GM18511 (cell line): ENCODE data around the gene ANP32A.
"Not testable (repeated sequence)": the region's sequence is repeated elsewhere in the genome, so short reads cannot be mapped to it uniquely, and the experiment has no call there.

Source experiments
- ATAC-seq: cut with Tn5 transposase; IDR thresholded peaks from one replicate; pipeline ENCODE4 v1.9.1; 2021; ENCODE audit warnings: mild to moderate bottlenecking, moderate library complexity; ENCODE audit not compliant: unreplicated experiment

ANP32A gene

DNA sequence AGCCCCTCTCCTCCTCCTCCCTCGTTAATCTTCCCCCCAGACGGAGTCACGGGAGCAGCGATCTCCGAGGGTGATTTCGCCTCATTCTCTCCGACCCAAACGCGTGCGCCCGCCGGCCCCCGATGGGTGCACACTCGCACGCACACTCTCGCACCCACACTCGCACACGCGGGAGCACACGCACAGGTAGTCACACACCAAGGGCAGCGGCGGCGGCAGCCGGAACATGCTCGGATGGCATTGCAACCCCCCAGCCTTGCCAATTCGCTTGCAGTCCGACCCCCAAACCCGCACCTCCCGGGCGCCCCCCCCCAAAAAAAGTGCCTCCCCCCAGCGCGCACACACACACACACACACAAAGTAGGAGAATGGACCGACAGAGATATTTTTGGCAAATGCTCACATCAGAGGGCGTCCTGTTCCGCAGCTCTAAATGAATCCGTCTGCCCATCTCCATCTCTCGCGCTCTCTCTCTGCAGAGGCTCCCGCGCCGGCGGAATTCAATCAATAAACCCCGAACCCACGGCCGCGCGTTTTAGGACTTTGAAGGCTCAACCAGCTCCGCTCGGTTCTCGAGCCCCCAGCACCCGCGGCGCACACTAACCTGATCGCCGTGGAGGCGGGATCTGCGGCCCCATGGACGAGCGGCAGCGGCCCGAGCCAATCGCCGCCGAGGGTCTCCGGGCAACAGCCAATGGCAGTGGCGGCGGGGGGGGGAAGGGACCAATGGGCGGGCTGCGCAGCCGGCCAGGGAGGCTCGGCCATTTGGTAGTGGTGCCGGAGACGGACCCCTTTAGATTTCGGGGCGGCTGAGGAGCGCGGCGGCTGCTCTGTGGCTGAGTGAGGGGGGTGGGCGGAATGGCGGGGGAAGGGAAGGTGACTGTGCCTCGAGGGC lies at the start of gene ANP32A:
Gene ANP32A, minus strand, starts transcription at position 601 of the 895 bp plus-strand sequence. Its CDS starts 144 bp downstream, at position 457.
- ATAC-seq: peak; percentile 60

DNA sequence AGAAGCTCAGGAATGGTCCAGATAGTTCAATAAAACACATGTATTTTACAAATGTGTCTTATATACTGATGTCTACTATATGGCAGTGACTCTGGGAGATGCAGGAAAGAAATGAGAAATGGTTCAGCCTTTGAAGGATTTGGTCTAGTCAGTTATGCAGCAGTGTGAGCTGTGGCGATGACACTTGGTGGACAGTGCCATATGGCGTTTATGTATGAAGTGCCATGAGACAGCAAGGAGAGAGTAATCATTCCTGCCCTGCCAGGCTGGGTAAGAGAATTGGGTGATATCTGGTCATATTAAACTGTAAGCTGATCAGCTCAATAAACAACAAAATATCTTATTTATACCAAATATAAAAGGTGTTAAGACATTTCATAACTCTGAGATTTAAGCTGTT lies 47.6 kb upstream of the ANP32A start:
- no peak for ATAC-seq

DNA sequence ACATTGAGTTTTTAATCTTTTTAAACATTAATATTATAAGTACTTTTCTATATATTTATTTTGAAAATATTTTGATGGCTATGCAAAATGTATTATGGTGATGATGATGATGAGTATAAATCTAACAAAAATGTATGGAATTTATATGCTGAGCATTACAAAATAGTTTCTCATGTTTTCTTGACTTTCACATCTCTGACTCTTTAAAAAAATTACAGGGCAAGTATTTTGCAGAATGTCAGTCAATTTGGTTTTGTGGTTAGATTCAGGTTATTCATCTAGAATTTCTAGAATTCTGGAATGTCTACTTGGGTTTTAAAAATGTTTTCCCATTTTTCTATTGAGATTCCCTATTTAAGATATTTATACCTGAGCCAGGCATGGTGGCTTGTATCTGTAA lies 41.7 kb upstream of the ANP32A start:
- no peak for ATAC-seq

DNA sequence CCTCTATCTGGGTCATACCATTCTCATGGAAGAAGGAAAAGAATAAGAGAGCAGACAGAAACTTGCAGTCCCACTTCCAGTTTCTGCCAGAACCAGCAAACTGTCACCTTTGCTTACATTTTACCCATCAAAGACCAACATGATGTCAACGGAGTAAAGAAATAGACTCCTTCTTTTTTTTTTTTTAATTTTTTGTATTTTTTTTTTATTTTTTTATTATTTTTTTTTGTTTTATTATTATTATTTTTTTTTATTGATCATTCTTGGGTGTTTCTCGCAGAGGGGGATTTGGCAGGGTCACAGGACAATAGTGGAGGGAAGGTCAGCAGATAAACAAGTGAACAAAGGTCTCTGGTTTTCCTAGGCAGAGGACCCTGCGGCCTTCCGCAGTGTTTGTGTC lies 38.0 kb upstream of the ANP32A start:
- ATAC-seq: not testable (repeated sequence)

DNA sequence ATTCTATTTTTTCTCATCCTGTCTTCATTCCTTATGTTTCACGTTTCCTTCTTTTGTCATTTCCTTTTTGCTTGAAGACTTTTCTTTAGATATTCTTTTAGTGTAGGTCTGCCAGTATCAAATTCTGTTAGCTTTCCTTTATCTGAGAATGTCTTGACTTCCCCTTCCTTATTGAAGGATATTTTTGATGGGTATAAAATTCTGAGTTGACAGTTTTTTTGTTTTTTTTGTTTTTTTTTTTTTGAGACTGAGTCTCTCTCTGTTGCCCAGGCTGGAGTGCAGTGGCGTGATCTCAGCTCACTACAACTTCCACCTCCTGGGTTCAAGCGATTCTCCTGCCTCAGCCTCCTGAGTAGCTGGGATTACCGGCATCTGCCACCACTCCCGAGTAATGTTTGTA lies 36.7 kb upstream of the ANP32A start:
- ATAC-seq: not testable (repeated sequence)

DNA sequence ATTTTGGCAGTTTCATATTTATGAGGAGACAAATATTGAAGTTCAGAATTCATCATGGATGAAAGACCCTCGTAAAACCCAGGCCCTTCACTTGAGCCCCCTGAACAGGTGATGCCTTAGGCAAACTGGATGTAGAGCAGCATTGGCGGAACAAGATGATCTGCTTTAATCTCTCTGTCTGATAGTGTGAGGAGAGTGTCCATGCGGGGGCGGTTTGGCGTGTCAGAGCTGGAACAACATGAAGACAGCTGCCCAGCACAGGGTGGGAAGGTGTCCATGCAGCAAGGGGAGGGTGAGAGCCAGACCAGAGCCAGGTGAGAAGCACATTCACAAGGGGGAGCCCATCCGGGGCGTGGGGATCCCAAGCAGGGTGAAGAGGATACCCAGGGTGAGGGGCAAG lies 31.8 kb upstream of the ANP32A start:
- ATAC-seq: no peak

DNA sequence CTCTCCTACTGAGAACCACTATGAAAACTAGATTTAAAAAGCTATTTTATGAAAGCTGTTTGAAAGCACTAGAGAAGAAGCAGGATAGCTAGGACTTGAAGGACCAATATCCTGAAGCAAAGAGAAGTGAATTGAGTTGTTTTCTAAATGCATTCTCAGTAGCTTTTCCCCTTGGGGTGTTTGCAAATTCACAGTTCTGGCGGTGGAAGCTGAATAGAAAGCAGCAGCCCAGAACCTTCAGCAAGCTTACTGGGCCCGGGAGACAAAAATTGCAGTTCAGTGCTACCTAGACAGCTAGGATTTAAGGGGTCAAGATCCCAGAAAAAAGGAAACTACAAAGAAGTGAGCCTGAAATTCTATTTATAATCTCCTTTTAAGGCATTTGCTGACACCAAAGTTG lies 31.3 kb upstream of the ANP32A start:
- ATAC-seq: no peak

DNA sequence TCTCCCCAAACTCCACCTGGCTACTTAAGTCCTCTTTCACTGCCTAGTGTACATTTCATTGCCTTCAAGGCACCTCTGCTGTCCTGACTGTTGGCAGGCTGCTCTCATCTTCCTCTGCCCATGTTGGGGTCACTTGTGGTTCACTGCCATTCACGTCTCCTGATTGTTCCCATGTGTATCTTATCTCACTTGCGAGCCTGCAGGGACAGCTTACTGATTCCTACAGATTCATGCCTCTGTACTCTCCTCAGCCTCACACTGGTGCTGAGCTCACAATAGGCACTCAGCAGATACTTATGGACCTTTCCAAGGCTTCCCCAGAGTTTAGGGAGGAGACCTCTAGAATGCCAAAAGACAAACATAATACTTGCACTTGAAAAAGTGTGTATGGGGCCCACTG lies 28.8 kb upstream of the ANP32A start:
- no peak for ATAC-seq

DNA sequence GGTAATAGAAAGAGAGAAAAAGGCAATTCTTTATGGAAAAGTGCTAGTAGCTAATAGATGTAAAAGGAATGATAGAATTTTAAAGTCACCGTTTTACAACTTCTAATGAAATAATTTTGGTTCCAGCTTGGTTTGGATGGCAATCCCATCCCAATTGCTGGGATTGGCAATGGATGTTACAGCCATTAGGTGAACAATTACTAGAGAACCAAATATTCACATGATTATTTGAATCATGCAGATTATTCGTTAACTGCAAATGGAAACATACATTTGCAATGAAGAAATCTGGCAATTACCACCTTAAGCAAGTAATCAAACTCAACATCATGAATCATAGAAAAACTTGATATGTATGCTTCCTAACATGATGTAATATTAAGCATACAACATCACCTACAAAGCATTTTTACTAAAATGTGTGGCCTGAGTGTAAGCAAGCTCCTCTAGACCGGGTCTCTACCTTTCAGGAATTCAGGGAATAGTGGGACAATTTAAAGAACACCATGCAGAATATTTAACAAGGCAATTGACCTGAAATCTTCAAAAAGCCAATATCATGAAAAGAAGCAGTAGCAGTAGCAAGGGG lies 26.2 kb upstream of the ANP32A start:
- ATAC-seq: no peak

DNA sequence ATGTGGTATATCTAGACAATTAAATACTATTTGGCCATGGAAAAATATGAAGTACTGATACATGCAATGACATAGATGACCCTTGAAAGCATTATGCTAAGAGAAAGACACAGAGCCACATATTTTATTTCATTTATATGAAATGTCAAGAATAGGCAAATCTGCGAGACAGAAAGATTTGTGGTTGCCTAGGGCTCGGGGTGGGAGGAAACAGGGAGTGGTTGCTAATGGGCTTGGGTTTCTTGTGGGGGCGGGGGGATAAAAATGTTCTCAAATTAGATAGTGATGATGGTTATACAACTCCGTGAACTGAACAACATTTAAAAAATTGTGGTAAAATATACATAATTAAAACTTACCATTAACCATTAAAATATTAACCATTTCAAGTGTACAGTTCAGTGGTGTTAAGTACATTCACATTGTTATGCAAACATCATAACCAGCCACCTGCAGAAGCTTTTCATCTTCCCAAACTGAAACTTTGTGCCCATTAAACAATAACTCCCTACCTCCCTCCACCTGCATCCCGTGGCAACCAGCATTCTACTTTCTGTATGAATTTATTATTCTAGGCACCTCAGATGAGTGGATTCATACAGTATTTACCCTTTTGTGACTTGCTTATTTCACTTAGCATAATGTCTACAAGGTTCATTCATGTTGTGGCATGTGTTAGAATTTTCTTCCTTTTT lies 24.3 kb upstream of the ANP32A start:
- ATAC-seq: no peak

DNA sequence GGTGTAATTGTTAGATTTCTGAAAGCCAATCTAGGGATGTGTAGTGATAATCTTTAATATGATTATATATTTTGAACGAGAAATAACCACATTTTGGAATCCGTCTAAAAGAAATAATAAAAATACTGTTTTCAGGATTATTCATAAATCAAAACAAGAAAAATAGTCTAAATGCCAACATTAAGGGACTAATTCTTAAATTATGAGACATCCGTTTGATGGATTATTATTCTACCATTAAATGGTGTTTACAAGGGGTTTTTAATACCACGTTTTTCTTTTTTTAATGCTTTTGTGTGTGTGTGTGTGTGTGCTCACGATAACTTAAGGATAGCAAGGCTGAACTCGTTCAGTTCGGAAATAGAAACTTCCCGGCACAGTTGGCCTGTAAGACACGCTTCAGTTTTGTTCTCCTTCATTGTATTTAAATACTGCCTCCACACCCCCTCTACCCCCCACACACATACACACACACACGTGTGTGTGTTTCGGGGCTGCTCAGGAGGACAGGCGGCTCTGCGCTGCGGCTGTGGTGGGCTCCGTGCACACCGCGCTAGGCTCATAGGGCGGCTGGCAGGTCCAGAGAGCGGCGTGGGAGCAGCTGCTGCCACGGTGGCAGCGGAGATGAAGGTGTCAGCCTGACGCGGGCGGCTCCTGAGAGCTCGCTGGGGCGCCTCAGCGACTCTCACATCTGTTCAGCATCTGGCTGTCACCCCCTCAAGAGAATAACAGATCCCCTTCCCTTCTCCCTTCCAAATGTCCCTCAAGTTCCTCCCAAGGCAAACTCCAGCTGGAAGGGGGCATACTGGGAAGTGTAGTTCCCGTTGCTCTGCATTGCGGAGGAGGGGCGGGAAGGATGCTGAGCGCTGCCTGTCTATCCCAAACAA lies 23.0 kb upstream of the ANP32A start:
- ATAC-seq: no peak

DNA sequence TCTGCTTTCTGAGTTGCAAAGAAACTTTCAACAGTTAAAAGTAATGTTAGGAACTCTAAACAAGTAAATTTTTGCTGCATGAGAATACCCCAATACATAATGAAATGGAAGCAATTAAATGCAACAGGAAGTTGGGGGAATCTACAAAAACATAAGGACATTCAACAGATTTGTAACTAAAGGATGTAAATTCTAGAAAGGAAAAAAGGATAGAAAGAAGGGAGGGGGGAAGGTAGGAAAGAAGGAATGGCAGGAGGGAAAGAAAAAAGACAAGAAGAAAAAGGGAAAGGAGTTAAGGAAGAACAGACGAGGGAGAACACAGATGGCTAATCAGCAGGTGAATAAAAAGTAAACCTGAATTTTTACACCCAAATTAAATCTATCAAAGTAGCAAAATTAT lies 22.3 kb upstream of the ANP32A start:
- no peak for ATAC-seq

DNA sequence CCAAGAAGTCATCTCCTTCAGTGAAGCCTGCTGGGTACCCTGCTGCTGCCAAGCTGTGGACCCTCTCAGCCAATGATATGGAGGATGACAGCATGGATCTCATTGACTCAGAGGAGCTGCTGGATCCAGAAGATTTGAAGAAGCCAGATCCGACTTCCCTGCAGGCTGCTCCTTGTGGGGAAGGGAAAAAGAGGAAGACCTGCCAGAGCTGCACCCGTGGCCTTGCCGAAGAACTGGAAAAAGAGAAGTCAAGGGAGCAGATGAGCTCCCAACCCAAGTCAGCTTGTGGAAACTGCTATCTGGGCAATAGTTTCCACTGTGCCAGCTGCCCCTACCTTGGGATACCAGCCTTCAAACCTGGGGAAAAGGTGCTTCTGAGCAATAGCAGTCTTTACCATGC lies 13.7 kb upstream of the ANP32A start:
- ATAC-seq: no peak

DNA sequence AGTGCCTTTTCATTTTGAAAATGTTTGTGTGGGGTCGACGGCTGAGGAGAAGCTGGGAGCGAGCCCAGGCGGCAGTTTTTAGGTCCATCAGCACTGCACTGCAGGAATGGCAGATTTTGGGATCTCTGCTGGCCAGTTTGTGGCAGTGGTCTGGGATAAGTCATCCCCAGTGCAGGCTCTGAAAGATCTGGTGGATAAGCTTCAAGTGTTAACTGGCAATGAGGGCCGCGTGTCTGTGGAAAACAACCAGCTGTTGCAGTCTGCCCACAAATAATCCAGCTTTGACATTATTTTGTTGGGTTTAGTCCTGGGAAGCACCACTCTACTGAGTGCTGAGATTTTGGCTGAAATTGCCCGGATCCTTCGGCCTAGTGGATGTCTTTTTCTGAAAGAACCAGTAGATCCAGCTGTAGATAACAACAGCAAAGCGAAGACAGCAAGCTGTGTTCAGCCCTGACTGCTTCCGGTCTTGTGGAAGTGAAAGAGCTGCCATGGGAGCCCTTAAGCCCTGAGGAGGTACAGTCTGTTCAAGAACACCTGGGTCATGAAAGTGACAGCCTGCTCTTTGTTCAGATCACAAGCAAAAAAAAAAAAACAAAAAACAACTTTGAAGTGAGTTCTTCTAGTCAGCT lies 13.1 kb upstream of the ANP32A start:
- ATAC-seq: no peak

DNA sequence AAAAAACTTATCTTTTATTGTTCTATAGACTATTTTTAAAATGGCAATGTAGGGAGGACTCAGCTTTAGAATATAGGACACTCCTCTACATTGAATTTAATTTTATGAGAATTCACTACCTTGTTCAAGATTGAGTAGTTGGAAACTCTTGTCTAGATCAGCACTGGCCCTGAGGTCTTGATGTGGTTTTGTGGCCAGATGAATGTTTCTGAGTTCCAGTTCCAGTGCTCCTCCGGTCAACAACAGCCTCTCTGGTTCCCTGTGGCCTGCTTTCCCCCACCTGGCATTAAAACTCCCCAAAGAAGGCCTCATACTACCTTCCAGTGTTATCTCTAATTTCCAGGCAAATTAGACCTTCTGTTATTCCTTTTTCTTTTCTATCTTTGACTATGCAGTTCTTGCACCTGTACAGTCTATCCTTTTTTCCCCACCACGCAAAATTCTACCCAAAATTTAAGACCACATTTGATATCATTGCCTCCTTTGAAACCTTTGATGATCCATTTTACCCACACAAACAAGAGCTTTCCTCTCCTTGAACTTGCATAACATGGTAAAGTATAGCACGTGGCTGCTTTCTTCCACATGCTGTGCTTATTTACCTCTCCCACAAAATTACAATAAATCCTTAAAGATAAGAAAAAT lies 9.6 kb upstream of the ANP32A start:
- no peak for ATAC-seq

DNA sequence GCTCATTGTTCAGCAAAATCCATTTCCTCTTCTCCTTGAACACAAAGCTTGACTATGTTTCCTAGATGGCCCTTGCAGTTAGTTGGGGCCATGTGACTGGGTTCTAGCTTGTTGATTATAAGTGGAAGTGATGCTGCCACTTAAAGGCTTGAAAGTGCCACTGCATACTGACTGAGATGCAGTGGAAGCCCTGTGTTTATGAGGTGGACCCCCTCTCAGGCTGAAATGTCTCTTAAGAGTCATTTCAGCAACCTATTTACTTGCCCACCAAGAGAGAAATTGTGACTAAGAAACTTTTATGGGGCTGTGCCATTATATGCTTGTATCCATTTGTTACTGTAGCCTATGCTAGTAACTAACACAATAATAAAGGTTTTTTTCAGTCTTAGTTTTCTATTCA lies 8.4 kb upstream of the ANP32A start:
- ATAC-seq: no peak

DNA sequence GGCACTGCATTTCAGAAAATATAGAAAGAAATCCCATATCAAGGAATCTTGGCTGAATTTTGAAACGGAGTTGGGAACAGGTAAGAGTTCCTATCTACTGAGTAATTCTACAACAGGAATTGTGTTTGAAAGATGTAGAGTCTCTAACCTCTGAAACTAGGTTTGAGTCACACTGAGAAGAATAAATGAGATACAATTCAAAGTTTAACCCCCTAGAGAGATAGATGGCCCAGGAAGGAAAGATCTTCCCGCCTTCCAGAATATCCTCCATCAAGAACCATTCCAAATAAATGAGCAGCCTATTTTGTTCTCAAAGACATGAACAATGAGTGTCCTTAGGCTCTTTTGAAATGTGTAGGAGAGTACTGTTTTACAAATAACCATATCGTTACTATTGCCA lies 2.9 kb upstream of the ANP32A start:
- no peak for ATAC-seq

DNA sequence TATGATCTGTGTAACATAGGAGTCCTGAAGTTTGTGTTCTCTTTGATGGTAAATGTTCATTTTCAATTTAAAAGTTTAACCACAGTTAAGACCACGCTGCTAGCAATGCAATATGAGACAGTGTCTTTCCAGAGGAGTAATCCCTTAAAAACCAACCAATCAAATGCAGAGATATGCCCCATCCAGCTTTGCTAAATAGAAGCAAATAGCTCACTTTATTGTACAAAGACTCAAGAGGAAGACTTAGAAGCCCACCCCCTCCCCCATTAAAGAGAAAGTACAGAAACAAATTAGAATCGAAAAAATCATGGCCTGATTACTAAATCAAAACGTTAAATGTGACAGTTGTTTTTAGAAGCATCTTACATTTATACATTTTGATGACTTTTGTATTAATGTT lies 2.1 kb upstream of the ANP32A start:
- ATAC-seq: no peak

DNA sequence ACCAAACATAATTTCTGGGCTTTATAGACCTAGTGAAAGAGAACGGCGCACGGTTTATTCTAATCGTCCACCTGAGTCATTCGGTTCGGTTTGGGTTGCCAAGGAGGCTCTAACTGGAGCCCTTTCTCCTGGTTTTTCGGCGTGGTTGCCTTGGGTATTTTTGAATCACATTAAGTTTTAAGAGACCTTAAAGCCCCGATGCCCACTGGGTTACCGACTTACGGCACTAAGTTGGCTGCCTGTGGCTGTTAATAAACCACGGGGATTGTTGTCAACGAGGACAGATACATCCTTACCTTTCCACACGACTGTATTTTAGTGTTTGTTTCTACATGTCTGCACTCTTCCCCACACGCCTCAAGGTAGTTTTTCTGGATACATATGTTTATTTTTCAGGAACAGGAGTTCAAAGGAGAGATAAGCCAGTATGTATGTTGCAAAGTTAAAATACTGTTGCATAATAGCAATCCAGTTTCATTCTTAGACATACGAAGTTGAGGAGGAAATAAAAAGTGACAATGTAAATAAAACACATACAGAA lies 1.2 kb upstream of the ANP32A start:
- no peak for ATAC-seq
